ENCODE measurements around the gene HOXC11. TPM values are rescaled to one million over a fixed set of nuclear protein-coding genes. Genes with fewer than 3 reads are reported as not detected.
A peak's percentile ranks its signal among the peaks of the same experiment; 100 is the strongest.

HOXC11 gene
- total and polyA plus RNA-seq, 2 donors (not counting 1 experiment from before 2014, with no cell fraction given), result not detected

DNA sequence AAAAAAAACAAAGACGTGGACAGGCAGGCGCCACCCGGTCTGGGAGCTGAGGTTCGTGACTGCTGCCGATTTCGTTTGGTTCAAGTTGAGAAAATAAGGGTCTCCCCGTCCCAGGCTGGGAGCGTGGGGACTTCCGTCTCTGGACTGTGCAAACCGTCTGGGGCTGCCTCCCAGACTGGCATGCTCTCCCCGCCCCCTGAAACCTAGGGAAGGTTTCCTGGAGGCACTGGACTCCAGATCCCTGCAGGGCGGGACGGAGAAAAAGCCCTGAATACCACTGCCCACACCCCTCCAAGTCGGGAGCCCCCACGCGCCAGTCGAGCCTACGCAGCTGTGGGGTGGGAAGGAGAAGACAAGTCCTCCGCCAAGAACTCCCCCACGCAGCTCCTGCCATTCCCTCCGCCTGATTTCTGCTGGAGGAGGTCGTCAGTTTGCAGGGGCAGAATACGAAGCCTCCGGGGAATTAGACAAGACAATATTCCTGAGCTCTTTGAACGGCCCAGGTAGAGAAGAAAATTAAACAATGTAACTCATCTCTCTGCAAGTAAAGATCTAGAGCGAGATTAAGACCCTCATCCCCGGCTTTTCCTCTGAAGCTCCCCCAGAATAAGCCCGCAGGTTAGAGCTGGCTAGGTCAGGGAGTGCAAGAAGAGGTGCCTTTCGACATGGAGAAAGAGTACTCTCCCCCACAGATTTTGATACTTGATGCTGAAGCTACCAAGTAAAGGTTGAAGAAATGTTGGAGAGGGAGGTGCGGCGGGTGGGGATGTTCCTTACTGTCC, 44.7 kb upstream of the HOXC11 start:
- 11% methylated on average over 15 of the region's 31 CpGs for WGBS (ENCODE audit: insufficient coverage)
- peaks cover 78% of the 10 kb centered on the region for H3K27me3 Mint-ChIP-seq
- H3K4me1 Mint-ChIP-seq, result no peaks in the 10 kb centered on the region
- no peaks in the 10 kb centered on the region for H3K9me3 Mint-ChIP-seq (ENCODE audit: insufficient read depth)
- Histone ChIP-seq H3K27ac (ENCODE audit: low read length in 2 of 2) (no peak overlapping the region), H4K20me1 (ENCODE audit: control insufficient read depth, insufficient read depth, low read length, poor library complexity, severe bottlenecking) (no peaks in the 10 kb centered on the region), H3K27me3 (replicated peaks in 1 of 4; ENCODE audit: control extremely low read depth in 1 of 4, control insufficient read depth in 3 of 4, insufficient read depth in 4 of 4, low read length in 3 of 4) (peaks cover 0 to 92% (median 80%) of the 10 kb centered on the region in 4 experiments), H2AFZ (ENCODE audit: insufficient read depth, low read depth, low read length, poor library complexity, severe bottlenecking) (no peak overlapping the region), H3K9me3 (ENCODE audit: control extremely low read depth in 1 of 3, control insufficient read depth in 2 of 3, insufficient read depth in 1 of 3, low read length in 2 of 3) (peaks cover 0 to 20% (median 0%) of the 10 kb centered on the region in 3 donors), H3K4me1 (ENCODE audit: control insufficient read depth in 2 of 2, insufficient read depth in 2 of 2, low read length in 2 of 2) (peaks cover 4 to 15% of the 10 kb centered on the region in 2 donors), H3K4me2 (replicated peaks; ENCODE audit: low read depth, low read length, poor library complexity, severe bottlenecking) (peak overlapping the region; percentile 26), H3K4me3 (ENCODE audit: control extremely low read depth in 1 of 5, extremely low read depth in 1 of 5, insufficient read depth in 1 of 5, low read depth in 2 of 5, low read length in 4 of 5) (no peak overlapping the region), H3K9ac (ENCODE audit: low read length) (no peak overlapping the region), H3K79me2 (ENCODE audit: control insufficient read depth, insufficient read depth, low read length) (no peaks in the 10 kb centered on the region), H3K36me3 (replicated peaks in 1 of 2; ENCODE audit: control extremely low read depth in 1 of 2, control insufficient read depth in 1 of 2, extremely low read depth in 1 of 2, insufficient read depth in 2 of 2, low read length in 1 of 2) (no peaks in the 10 kb centered on the region)
- DNase-seq, result peak; percentile 40
- ChIA-PET CTCF (interaction anchor here (0.5 kb wide), 1 partner anchor 104 kb away, joined by 4 read pairs; no protein-coding TSS in a partner anchor), POLR2A (interaction anchor here (0.7 kb wide), 1 partner anchor 233 kb away, joined by 5 read pairs; no protein-coding TSS in a partner anchor)
- H3K27ac Mint-ChIP-seq, result no peak overlapping the region
- no peak for ATAC-seq (ENCODE audit: low read depth)
- no peak overlapping the region for H3K4me3 Mint-ChIP-seq
- intact Hi-C loops (cut with micrococcal nuclease), result no loop called here
- peak; percentile 8 for TF ChIP-seq EZH2 (IDR thresholded peaks at IDR 0.05; ENCODE audit: borderline replicate concordance, insufficient read depth, low read depth, low read length, poor library complexity, severe bottlenecking)
- TF ChIP-seq, protein P1, sequence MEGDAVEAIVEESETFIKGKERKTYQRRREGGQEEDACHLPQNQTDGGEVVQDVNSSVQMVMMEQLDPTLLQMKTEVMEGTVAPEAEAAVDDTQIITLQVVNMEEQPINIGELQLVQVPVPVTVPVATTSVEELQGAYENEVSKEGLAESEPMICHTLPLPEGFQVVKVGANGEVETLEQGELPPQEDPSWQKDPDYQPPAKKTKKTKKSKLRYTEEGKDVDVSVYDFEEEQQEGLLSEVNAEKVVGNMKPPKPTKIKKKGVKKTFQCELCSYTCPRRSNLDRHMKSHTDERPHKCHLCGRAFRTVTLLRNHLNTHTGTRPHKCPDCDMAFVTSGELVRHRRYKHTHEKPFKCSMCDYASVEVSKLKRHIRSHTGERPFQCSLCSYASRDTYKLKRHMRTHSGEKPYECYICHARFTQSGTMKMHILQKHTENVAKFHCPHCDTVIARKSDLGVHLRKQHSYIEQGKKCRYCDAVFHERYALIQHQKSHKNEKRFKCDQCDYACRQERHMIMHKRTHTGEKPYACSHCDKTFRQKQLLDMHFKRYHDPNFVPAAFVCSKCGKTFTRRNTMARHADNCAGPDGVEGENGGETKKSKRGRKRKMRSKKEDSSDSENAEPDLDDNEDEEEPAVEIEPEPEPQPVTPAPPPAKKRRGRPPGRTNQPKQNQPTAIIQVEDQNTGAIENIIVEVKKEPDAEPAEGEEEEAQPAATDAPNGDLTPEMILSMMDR (IDR thresholded peaks at IDR 0.05), result no peak

DNA sequence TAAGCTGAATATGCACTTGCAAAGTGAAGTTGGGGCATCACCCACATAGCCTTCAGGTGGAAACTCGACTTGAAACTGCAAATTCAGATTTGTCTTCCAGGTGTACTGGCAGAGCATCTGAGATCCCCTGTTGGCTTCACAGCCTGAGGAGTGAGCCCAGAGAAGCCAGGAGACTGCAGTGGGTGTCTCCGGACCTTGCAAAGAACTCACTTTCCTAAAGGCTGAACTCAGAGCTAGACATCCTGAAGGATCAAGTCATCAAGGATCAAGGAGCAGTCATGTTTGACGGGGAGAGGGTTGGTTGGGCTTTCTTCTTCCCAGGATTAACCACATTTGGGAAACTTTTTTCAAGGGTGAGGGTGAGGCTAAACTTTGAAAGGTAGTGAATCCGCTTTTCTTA, 43.4 kb upstream of the HOXC11 start:
- peaks cover 84% of the 10 kb centered on the region for H3K27me3 Mint-ChIP-seq
- peaks cover 4 to 20% of the 10 kb centered on the region in 2 donors for H3K4me1 ChIP-seq (ENCODE audit: control insufficient read depth in 2 of 2, insufficient read depth in 2 of 2, low read length in 2 of 2)
- no peak overlapping the region for H3K4me3 ChIP-seq (ENCODE audit: control extremely low read depth in 1 of 5, extremely low read depth in 1 of 5, insufficient read depth in 1 of 5, low read depth in 2 of 5, low read length in 4 of 5)
- no peaks in the 10 kb centered on the region for H3K79me2 ChIP-seq (ENCODE audit: control insufficient read depth, insufficient read depth, low read length)
- no peak overlapping the region for H2AFZ ChIP-seq (ENCODE audit: insufficient read depth, low read depth, low read length, poor library complexity, severe bottlenecking)
- no peak overlapping the region for H3K4me2 ChIP-seq (replicated peaks; ENCODE audit: low read depth, low read length, poor library complexity, severe bottlenecking)
- H3K9me3 ChIP-seq (ENCODE audit: control extremely low read depth in 1 of 3, control insufficient read depth in 2 of 3, insufficient read depth in 1 of 3, low read length in 2 of 3), result peaks cover 0 to 28% (median 0%) of the 10 kb centered on the region in 3 donors
- H3K27me3 ChIP-seq (replicated peaks in 1 of 4; ENCODE audit: control extremely low read depth in 1 of 4, control insufficient read depth in 3 of 4, insufficient read depth in 4 of 4, low read length in 3 of 4), result peaks cover 0 to 92% (median 76%) of the 10 kb centered on the region in 4 experiments
- no peak overlapping the region for H3K27ac ChIP-seq (ENCODE audit: low read length in 2 of 2)
- WGBS (ENCODE audit: insufficient coverage), result 6% methylated on average over 3 of the region's 4 CpGs
- no peaks in the 10 kb centered on the region for H3K9me3 Mint-ChIP-seq (ENCODE audit: insufficient read depth)
- ChIA-PET CTCF (no interaction called here), POLR2A (no interaction called here)
- H3K36me3 ChIP-seq (replicated peaks in 1 of 2; ENCODE audit: control extremely low read depth in 1 of 2, control insufficient read depth in 1 of 2, extremely low read depth in 1 of 2, insufficient read depth in 2 of 2, low read length in 1 of 2), result no peaks in the 10 kb centered on the region
- no peak for TF ChIP-seq EZH2 (IDR thresholded peaks at IDR 0.05; ENCODE audit: borderline replicate concordance, insufficient read depth, low read depth, low read length, poor library complexity, severe bottlenecking)
- TF ChIP-seq, protein P1 (IDR thresholded peaks at IDR 0.05), result no peak
- H3K4me1 Mint-ChIP-seq, result no peaks in the 10 kb centered on the region
- intact Hi-C loops (cut with micrococcal nuclease), result no loop called here
- no peak overlapping the region for H3K27ac Mint-ChIP-seq
- H3K4me3 Mint-ChIP-seq, result no peak overlapping the region
- no peak for ATAC-seq (ENCODE audit: low read depth)
- no peak for DNase-seq
- H3K9ac ChIP-seq (ENCODE audit: low read length), result no peak overlapping the region
- H4K20me1 ChIP-seq (ENCODE audit: control insufficient read depth, insufficient read depth, low read length, poor library complexity, severe bottlenecking), result no peaks in the 10 kb centered on the region
